Stimulated activated CD8-positive, alpha-beta memory T cell treated with anti-CD3 and anti-CD28 coated beads, Interleukin-7, amount 100 ng/mL, for 4 hours (primary cell): ENCODE measurements around the gene OMP.
"Not testable (repeated sequence)": the region's sequence is repeated elsewhere in the genome, so short reads cannot be mapped to it uniquely, and the experiment has no call there.

Source experiments
- DNase-seq, 2 donors: peaks; one replicate each; pipeline ENCODE4 v3.0.0-alpha.2; 2020; ENCODE audit warnings: low read depth in 2 of 2

Gene OMP

DNA sequence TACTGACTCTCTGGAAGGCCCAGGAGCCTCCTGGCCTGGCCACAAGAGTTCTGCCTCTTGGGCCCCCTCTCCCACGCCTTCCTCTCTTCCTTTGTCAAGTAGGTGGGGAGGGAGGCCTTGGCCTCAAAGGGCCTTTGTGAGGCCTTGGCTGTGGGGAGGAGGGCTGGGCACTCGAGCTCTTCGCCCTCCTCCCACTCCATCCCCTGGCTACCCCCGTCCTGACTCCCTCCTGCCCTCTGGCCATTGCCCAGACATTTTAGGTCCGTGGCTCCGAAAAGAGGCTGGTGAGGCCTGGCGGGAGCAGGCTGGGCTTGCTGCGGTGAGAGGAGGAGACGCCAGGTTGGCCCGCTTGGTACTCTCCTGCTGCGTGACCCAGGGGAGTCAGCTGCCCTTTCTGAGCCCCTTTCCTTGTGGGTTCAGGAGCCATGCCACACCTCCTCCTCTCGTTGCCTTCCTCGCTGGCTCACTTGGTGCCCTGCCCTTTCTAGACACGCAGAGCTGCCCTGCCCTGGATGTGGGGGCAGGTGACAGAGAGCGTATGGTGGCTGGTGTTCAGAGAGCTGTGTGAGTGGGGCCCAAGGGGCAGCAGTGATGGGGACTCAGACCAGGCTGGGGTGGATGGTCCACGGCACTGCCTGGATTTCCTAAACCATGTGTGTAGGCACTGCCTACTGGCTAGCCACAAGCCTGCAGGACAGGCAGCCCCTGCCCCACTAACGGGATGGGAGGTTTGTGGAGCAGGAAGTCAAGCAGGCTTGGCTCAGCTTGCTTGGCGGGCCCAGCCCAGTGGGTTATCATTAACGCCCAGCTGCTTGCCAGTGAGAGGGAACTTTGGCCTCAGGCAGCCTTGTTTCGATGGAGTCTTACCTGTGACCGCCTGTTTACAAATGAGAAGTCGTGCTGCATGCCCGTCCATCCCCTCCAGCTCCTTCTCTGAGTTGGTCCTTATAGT is 15.8 kb upstream of the OMP start:
- no peak for DNase-seq

DNA sequence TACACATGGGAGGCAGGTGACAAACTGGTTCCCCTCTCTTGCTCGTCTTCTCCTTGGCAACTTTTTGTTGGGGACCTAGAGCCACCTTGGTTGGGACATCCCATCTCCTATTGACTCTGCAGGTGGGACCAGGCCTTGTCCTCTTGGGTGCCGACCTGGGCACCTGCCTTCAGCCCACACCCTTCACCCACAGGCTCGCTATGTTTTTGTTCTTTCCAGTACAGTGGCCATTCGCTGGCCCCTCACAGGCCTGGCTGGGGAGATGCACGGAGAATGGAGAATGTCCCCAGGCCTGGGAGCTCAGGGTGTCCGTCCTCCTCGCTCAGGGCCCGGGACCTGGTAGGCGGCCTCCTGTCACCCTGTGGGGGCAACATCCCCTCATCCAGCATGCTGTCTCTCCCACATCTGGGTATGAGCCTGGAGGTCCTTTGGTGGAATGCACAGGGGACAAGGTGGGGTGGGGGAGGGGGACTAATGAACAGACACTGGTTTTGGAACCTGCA is 14.9 kb upstream of the OMP start:
- no peak for DNase-seq

DNA sequence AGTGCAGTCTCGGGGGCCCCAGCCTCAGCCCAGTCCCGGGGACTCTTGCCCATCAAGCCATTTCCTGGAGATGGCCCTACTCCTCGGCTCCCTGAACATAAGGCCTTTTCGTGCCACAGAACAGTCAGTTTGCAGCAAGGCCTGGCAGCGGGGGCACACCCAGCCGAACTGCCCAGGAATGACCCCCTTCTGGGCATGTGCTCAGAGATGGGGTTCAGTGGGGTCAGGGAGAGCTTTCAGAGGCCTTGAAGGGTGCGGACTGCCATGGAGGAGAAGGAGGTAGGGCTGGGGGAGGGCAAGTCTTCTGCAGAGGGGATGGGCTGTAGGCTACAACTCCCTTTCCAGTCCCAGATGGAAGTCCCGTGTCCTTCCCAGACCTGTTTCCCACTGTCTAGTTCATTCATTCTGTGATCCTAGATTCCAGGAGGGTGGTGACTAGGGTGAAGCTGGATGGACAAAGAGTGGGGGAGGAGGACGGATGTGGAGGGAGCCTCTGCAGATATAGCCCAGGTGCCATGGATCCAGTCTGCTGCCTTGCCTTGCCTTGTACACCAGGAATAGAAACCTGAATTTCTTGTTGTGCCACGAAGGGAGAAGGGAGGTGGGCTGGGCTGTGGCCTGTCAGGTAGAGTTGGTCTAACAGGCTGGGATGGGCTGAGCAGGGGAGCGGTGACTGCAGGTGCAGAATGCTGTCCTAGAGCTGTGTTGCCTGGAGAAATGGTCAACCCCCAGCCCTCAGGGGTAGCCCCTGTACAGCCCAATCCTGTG is 14.2 kb upstream of the OMP start:
- no peak for DNase-seq

DNA sequence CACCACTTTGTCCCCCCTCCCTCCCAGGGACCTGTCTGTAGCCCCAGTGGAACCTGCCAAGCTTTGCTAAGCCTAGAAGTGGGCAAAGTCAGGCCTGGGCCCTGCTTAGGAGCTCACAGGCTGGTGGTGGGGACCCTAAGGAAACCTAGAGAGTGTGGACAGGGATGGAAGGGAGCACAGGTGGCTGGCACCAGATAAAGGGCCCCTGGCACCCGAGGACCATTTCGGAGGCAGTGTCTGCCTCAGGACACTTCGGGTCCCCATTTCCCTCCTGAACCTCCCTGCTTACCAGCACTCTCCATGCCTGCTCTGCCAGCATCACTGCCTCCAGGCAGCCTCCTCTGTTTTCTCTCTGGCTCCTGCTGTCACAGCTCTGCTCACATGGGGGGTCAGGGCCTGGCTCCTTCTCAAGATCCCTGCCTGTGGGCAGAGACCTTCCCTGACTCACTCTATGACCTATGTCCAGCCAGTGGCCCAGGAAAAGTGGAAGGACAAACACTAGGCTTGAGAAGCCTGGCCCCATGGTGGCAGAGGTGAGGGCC is 13.6 kb upstream of the OMP start:
- no peak for DNase-seq

DNA sequence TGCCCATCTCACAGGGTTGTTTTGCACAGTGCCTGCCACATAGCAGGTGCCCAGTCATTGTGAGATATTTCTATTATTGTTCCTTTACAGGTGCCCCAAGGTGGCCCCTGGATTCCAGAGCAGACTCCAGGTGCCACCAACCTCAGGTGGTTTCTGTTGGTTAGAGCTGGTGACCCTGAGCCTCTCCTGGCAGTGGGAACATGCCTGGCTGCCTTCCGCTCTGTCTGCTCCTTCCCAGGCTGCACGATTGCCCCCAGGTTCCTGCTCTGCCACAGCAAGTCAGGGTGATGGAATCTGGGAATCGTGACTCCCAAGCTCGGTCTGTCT is 12.6 kb upstream of the OMP start:
- DNase-seq = no peak

DNA sequence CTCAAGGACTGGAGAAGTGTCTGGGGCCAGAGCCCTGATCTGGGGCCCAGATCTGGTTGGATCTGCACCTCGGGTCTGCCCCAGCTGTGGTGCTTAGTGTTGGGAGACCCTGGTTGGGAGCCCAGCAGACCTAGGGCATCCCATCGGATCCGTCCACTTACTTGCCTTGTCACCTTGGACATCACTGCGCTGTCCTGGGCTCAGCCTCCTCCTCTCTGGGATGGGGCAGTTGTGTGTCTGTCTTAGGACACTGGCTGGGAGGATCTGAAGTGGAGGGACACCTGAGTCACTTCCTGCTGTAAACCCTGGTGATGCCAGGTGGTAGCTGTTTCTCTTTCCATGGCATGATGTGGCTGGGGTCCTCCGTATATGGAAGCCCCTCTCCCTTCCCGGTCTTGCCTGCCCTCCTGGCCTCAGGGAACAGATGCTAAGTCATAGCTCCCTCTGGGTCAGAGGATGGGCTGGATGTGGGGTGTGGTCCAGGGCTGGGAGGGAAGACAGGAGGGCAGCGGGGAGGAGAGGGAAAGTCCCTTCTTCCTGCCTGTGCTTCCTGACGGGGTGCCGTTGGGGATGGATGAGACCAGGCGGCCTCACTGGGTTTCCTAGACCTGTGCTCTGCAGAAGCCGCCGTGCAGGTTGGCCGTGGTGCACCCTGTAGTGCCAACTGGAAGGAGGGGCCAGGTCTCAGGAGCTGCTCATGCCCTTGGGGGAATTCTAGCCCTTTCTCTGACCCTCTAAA is 12.1 kb upstream of the OMP start:
- DNase-seq = no peak

DNA sequence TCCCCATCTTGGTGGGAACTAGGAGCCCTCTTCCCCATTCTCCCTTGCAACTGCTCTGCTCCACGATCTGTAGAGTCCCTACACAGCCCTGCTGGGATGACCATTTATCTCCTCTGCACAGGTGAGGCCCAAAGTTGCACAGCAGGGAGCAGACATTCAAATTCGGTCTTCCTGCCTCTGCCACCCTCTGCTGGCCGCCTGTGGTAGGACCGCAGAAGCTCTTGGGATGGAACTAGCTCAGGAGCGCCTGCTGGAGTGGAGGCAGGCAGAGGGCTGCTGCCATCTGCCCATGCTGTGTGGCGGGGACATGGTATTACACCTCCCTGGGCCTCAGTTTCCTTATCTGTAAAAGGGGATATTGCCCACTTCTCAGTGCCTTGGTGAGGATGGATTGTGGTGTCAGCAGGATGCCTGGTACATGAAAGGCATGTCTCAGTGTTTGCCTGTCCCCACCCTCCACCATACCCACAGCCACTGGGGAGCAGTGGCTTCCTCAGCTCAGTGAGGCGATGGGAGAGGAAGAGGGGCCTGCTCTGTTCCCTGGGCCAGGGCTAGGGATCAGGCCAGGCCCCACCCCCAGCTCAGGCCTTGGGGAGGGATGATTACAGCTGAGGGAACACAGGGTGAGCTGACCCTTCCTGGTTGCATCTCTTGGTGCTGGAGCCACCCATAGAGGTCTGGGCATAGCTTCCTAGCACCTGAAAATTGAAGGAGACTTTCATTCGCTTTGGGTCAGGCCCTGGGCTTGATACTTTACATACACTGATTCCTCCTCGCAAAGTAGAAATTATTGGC is 11.3 kb upstream of the OMP start:
- peak; percentile 55 to 57 for DNase-seq

DNA sequence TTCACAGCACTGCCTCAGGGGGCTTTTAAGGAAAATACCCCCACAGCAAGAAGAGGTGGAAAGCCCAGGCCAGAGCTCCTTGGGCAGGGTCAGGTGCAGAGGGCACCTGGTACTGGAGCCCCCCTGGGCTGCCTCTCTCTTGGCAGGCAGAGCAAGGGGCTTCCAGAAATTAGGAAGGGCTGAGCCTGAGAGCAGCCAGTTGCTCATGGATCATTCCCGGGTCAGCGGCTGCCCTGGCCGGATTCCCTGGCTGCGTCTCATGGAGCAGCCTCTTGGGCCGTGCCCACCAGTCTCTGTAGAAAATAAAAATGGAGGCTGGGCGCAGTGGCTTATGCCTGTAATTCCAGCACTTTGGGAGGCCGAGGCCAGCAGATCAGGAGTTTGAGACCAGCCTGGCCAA is 10.3 kb upstream of the OMP start:
- no peak for DNase-seq

DNA sequence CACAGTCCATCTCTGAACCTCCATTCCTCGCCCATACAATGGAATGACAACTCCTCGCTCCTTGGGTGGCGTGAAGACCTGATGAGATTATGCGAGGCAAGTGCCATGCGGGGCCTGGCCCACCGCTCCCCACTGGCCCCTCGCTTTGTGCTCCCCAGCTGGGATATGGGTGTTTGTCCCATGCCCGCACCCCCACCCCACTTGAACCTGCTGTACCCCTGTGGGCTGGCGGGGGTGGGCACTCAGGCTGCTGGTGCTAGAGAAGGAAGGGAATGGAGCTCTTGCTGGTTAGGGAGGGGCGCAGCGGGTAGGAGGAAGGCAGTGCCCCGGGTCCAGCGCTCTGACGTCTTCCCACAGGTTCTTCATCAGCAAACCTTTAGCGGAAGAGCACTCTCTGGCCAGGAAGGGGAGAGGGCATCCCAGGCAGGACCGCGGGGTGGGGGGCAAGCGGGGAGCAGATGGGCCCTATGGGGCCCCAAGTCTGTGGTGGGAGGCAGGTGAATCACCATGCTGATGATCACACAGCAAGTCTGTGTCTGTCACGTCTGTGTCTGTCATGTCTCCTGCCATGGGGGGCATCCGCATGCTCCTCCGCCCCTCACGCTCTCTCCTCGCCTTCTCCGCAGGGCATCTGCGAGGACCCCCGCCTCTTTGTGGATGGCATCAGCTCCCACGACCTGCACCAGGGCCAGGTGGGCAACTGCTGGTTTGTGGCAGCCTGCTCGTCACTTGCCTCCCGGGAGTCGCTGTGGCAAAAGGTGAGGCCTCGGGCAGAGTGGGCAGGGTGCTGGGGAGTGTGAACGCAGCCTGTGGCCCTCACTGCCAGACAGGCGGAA is 9.4 kb upstream of the OMP start:
- no peak for DNase-seq

DNA sequence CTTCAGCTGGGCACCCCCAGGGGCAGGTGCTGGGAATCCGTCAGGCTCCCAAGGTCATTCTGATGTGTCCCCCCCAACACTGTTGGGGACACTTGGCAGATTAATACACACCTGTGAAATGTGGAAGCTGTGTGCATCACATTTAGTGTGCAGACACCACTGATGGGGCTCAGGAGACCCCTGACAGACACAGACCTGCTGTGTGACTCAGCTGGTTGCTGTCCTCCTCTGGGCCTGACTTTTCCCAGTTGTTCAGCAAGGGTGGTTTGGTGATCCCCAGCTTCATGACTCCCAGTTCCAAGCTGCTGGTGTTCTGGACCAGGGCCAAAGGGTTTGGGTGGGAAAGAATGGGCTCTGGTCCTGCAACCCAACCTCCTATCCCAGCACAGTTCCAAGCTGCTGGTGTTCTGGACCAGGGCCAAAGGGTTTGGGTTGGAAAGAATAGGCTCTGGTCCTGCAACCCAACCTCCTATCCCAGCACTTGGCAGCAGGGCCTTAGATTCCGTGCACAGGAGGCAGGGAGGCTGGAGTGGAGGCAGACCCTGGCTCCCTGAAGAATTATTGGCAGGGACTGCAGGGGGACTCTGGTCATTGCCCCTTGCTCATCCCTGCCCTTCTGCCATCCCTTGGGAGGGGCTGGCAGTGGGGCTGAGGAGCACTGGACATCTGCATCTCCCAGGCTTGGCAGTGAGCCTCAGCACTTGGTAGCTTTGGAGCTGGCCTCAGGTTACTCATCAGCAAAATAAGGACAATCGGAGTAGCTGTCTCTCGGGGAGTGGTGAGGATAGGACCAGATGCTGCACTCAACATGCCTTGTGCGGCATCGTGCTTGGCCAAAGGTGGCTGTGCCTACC is 8.4 kb upstream of the OMP start:
- DNase-seq = no peak

DNA sequence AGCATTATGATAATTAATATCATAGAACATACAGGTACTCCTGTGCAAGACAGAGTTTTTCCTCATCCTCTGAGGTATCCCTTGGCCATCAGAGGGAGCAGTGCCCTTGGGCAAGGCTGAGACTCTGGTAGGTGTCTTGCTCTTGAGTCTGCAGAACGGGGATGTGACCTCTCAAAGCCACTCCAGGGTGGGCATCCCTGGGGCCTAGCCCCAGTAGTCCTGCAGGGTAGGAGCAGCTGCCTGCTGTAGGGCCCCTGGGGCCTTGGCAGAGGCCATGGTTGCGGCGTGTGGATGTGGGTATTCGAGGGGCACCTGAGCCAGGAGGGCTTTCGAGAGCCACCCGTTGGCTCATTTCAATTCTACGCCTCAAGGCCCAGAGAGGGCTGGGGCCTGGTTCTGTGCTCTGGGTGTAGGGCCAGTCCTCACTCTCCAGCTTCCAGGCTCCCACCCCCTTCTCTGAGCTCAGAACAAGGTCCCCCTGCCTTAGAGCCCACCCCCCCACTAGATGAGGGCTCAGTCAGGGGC is 7.7 kb upstream of the OMP start:
- no peak for DNase-seq

DNA sequence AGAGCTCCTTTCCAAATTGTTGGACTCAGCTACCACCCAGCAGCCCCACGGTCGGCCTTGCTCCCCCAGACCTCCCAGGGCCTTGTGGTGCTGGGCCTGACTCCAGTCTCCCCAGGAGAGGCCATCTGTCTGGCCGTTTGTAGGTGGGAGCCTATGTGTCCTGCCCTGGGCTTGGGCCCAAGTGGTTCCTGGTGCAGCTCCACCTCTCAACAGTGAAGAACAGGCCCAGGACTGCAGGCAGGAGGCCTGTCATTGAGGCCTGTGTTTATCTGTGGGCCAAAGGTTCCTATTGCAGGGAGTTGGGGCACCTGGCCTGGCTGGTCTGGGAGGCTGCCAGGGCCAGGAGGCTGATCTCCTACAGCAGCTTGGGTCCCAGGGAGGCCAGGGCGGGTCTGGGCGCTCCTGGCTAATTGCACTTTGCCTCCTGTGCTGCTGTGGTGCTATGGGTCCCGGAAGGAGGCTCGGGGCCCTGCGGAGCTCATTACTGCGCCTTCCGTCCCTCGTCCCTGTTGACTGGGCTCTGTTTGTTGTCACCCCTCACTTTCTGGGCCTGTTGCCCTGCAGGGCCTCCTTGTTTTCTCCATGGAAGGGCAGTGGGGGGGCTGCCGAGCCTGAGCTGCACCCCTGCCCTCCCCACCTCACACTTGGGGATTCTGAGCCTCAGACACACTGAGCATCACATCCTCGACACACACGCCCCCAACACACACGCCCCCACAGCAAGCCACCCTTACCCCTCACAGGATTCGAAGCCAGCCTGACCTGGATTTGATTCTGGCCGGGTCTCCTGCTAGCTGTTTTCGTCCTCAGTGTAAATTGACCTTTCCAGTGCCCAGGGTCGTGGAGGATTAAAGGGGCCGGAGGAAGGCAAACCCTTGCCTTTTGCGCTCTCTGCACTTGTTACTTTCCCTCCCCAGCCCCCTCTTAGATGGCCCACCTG is 6.8 kb upstream of the OMP start:
- DNase-seq = no peak

DNA sequence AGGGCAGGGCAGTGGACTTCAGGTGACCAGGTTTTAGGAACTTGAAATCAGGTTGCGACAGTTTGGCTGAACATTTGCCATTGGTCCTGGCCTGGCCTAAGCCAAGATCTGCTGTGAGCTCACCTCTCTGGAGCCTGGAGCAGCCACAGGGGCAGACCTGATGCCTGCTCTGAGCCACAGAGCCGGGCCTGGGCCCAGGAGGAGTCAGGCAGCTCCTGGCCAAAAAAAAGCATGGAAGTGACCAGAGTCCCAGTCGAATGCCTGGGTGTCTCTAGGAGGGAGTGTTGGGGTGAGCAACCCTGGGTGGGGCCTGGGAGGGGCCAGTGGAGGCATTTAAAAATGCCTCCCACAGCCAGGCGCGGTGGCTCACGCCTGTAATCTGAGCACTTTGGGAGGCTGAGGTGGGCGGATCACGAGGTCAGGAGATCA is 6.0 kb upstream of the OMP start:
- no peak for DNase-seq

DNA sequence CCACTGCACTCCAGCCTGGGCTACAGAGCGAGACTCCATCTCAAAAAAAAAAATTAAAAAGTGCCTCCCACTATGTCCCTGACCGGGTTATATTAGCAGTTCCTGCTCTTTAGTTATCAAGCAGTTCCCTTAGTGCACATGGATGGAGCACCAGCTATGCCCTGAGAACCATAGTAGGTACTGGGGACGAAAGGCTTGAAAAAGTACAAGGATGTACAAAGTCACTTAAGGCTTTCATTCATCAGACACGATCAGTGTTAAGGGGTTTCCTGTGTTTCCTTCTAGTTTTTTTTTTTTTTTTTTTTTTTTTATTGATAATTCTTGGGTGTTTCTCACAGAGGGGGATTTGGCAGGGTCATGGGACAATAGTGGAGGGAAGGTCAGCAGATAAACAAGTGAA is 5.5 kb upstream of the OMP start:
- DNase-seq = not testable (repeated sequence)

DNA sequence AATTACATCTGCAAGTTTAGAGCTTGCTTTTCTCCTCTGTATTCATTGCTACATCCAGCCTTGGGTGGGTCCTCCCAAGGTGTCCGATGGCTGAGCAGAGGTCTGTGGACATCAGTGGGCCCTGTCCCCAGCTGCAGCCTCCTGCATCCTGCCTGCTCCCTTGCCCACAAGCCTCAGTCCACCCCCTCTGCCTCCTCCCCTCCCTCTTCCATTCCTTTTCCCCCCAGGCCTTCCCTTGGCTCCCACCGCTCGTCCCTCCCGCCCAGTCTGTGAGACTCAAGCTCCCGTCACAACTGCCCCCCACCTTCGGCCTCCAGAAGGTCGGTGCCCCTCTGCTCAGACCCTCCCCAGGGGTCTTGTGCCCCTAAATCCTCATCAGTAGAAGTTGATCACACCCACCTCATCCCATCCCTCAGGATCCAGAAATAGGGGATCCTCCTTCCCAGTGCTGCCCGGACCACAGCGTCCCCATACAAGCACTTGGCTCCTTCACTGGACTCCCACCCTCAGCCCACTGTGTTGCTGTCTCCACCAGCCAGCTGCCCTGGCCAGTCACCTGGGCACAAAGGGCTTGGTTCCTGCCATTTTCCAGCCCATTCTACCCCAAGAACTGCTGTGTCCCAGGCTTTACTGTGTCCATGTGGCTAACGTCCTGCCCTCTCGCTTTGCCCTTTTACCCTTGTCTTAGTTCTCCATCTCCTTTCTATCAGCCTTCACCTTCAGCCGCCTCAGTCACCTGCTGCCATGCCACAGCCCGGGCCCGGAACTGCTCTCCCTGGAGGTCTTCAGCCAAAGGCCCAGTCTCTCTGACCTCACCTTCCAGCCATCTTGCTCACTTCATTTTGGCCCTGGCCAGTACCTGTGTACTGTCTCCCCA is 2.2 kb upstream of the OMP start:
- no peak for DNase-seq

DNA sequence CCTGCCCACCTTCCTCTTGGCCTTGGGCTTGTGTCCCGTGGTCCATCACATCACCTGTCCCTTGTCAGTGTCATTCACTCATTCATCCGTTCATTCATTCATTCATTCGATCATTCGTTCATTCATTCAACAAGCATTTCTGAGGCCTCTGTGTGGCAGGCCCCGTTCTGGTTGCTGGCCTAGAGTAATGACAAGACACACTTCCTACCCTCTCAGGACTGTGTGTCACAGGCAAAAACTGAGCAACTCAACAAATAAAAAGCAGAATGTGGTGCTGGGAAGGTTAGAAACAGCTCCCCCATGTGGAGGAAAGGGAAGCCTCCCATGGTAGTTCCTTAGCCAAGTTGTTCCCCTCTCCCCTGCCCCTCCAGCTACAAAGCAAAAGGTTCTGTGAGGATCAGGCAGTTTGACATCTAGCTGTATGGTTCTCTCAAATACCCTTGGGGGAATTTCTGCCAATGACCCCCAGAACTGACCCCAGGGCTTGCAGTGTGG is 1.6 kb upstream of the OMP start:
- no peak for DNase-seq

DNA sequence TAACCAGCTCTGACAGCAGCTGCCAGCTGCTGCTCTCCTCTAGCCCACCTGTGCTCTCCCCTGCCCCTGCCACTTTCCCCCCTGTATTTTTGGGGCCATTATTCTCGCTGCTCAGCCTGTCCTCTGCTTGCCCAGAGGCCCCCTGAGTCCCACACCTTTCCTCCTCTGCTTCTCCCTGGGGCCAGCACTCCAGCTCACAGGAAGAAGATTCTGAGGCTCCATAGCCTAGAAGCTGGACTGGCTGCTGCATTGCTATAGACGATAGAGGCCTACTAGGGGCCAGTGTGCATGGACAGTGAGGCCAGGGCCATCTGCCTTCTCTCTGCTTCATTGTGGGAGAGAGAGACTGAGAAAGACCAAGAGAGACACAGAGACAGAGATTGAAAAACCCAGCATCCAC is 679 bp downstream of the OMP start:
- no peak for DNase-seq
